ENCODE results near the gene HBS1L. TPM values are rescaled to one million over a fixed set of nuclear protein-coding genes. Genes with fewer than 3 reads are reported as not detected.
A peak's percentile ranks its signal among the peaks of the same experiment; 100 is the strongest.

HBS1L gene
- 71.4 and 77.7 TPM in 2 replicates for total RNA-seq
- long read RNA-seq, full-length matches to known transcripts: 539 of 599 reads
- long read RNA-seq, partial matches to known transcripts: 17 of 599 reads
- long read RNA-seq, other reads (novel, unspliced or antisense): 43 of 599 reads

- peak within 1 kb of the TSS; percentile 96 for H3K27ac Mint-ChIP-seq (ENCODE audit: unreplicated experiment)
- TF ChIP-seq, protein P1, sequence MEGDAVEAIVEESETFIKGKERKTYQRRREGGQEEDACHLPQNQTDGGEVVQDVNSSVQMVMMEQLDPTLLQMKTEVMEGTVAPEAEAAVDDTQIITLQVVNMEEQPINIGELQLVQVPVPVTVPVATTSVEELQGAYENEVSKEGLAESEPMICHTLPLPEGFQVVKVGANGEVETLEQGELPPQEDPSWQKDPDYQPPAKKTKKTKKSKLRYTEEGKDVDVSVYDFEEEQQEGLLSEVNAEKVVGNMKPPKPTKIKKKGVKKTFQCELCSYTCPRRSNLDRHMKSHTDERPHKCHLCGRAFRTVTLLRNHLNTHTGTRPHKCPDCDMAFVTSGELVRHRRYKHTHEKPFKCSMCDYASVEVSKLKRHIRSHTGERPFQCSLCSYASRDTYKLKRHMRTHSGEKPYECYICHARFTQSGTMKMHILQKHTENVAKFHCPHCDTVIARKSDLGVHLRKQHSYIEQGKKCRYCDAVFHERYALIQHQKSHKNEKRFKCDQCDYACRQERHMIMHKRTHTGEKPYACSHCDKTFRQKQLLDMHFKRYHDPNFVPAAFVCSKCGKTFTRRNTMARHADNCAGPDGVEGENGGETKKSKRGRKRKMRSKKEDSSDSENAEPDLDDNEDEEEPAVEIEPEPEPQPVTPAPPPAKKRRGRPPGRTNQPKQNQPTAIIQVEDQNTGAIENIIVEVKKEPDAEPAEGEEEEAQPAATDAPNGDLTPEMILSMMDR (IDR thresholded peaks at IDR 0.05): no peak
- no peaks in the 10 kb centered on the region for H3K9me3 Mint-ChIP-seq (ENCODE audit: unreplicated experiment)
- H3K27me3 Mint-ChIP-seq (ENCODE audit: unreplicated experiment): peaks cover 15% of the 10 kb centered on the region
- H3K4me3 Mint-ChIP-seq (ENCODE audit: unreplicated experiment): peak within 1 kb of the TSS; percentile 91
- H3K4me1 Mint-ChIP-seq (ENCODE audit: unreplicated experiment): peaks cover 27% of the 10 kb centered on the region
- peaks cover under 1% of the 10 kb centered on the region for H3K36me3 Mint-ChIP-seq (ENCODE audit: unreplicated experiment)
- DNase-seq (ENCODE audit: extremely low spot score, unreplicated experiment): peak; percentile 99
Observed at GRCh38 chr6:135054569-135055498, at the start of gene HBS1L. HBS1L (minus strand) TSS chr6:135054822; CDS start chr6:135054691, 131 bp downstream.

GRCh38 chr6:135104199-135104598 is 49.6 kb upstream of the HBS1L start:
- no peaks in the 10 kb centered on the region for H3K9me3 Mint-ChIP-seq (ENCODE audit: unreplicated experiment)
- H3K27ac Mint-ChIP-seq (ENCODE audit: unreplicated experiment): no peak overlapping the region
- no peaks in the 10 kb centered on the region for H3K36me3 Mint-ChIP-seq (ENCODE audit: unreplicated experiment)
- peaks cover 65% of the 10 kb centered on the region for H3K27me3 Mint-ChIP-seq (ENCODE audit: unreplicated experiment)
- TF ChIP-seq, protein P1 (IDR thresholded peaks at IDR 0.05): no peak
- no peaks in the 10 kb centered on the region for H3K4me1 Mint-ChIP-seq (ENCODE audit: unreplicated experiment)
- DNase-seq (ENCODE audit: extremely low spot score, unreplicated experiment): no peak
- H3K4me3 Mint-ChIP-seq (ENCODE audit: unreplicated experiment): no peak overlapping the region

GRCh38 chr6:135102191-135102590 is 47.6 kb upstream of the HBS1L start:
- no peak overlapping the region for H3K27ac Mint-ChIP-seq (ENCODE audit: unreplicated experiment)
- no peak overlapping the region for H3K4me3 Mint-ChIP-seq (ENCODE audit: unreplicated experiment)
- DNase-seq (ENCODE audit: extremely low spot score, unreplicated experiment): no peak
- H3K9me3 Mint-ChIP-seq (ENCODE audit: unreplicated experiment): no peaks in the 10 kb centered on the region
- TF ChIP-seq, protein P1 (IDR thresholded peaks at IDR 0.05): no peak
- peaks cover 64% of the 10 kb centered on the region for H3K27me3 Mint-ChIP-seq (ENCODE audit: unreplicated experiment)
- H3K4me1 Mint-ChIP-seq (ENCODE audit: unreplicated experiment): no peaks in the 10 kb centered on the region
- H3K36me3 Mint-ChIP-seq (ENCODE audit: unreplicated experiment): no peaks in the 10 kb centered on the region

DNA sequence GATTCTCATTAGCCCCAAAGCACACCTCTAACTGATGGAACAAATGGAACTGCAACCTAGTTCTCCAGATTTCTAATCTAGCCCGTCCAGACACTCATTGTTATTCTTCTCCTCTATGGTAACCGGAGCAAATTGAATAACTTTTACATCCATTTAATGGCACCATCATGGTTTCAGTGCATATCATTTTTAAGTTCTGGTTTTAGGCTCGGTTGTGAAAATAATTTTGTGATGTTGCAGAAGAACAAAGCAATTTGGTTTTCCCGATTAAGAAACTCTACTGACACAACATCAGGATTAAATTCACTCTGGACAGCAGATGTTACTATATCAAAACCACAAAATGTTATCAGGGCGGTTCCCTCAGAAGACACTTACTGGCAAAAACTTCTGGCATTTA is 42.5 kb upstream of the HBS1L start:
- no peak for DNase-seq (ENCODE audit: extremely low spot score, unreplicated experiment)
- TF ChIP-seq, protein P1 (IDR thresholded peaks at IDR 0.05): no peak
- no peak overlapping the region for H3K27ac Mint-ChIP-seq (ENCODE audit: unreplicated experiment)
- peaks cover 67% of the 10 kb centered on the region for H3K27me3 Mint-ChIP-seq (ENCODE audit: unreplicated experiment)
- H3K36me3 Mint-ChIP-seq (ENCODE audit: unreplicated experiment): no peaks in the 10 kb centered on the region
- no peaks in the 10 kb centered on the region for H3K4me1 Mint-ChIP-seq (ENCODE audit: unreplicated experiment)
- H3K9me3 Mint-ChIP-seq (ENCODE audit: unreplicated experiment): no peaks in the 10 kb centered on the region
- no peak overlapping the region for H3K4me3 Mint-ChIP-seq (ENCODE audit: unreplicated experiment)

Data from osteocyte (in vitro differentiated cells).